Measurements from ENCODE around the gene JUND. TPM values are rescaled to one million over a fixed set of nuclear protein-coding genes. Genes with fewer than 3 reads are reported as not detected.

The JUND gene
- polyA plus RNA-seq, 1 of the 3 experiments (the other 2 are of a cell fraction): 115 TPM

DNA sequence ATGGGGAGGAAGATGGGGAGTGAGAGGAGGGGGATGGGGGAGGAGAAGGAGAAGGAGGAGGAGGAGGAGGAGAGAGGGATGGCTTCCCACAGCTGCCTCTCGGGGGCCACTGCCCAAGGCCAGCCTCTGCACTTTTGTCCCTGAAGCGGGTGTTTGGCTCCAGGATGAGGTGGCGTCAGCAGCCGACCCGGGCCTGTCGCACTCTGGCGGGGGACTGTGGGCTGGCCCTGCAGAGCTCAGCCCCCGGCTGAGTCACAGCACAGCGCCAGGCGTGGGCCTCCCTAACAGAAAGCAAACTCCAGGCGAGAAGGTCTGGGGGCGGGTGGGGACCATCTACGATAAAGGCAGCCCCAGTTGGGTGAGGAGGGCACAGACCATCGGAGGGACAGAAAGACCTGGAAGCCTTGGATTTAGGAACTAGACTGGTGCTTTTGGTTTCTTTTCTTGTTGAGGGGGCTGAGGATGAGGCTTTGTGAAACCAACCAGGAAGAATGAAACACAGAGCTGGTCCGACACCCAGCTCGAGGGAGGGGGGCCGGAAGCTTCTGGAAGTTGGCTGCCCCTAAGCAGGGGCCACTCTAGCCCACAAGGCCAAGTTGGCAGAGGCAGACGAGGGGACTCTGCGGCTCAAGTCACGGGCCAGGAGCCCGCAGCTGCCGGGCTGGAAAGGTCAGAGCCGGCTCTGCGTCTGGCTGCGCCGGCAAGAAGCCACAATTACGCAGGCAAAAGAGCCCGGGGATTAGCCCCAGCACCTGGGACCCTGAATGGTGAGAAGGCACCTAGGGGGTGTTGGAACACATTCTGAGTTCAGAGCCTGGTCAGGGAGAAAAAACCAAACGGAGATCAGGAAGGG lies 23.3 kb upstream of the JUND start (continued):
- TF ChIP-seq RCOR1 (IDR thresholded peaks at IDR 0.05; ENCODE audit: low read length): 0 out of 2 replicates have a peak, but pooled peaks have one; percentile 6
- TF ChIP-seq, protein P1, sequence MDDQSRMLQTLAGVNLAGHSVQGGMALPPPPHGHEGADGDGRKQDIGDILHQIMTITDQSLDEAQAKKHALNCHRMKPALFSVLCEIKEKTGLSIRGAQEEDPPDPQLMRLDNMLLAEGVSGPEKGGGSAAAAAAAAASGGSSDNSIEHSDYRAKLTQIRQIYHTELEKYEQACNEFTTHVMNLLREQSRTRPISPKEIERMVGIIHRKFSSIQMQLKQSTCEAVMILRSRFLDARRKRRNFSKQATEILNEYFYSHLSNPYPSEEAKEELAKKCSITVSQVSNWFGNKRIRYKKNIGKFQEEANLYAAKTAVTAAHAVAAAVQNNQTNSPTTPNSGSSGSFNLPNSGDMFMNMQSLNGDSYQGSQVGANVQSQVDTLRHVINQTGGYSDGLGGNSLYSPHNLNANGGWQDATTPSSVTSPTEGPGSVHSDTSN (IDR thresholded peaks at IDR 0.05): no peak
- TF ChIP-seq TAF1 (IDR thresholded peaks at IDR 0.05; ENCODE audit: borderline replicate concordance, low read depth, low read length): peak; percentile 36
- peak; percentile 52; the same call in 1 of the 2 replicates for TF ChIP-seq TCF12 (IDR thresholded peaks at IDR 0.05)
- TF ChIP-seq ELF1 (IDR thresholded peaks at IDR 0.05): peak; percentile 57; the same call in 1 of the 2 replicates
- TF ChIP-seq RXRA (IDR thresholded peaks at IDR 0.05; ENCODE audit: borderline replicate concordance, low read depth): no peak
- TF ChIP-seq, protein P2, sequence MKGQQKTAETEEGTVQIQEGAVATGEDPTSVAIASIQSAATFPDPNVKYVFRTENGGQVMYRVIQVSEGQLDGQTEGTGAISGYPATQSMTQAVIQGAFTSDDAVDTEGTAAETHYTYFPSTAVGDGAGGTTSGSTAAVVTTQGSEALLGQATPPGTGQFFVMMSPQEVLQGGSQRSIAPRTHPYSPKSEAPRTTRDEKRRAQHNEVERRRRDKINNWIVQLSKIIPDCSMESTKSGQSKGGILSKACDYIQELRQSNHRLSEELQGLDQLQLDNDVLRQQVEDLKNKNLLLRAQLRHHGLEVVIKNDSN (IDR thresholded peaks at IDR 0.05; ENCODE audit: borderline replicate concordance, low read depth): no peak
- TF ChIP-seq, protein P3, sequence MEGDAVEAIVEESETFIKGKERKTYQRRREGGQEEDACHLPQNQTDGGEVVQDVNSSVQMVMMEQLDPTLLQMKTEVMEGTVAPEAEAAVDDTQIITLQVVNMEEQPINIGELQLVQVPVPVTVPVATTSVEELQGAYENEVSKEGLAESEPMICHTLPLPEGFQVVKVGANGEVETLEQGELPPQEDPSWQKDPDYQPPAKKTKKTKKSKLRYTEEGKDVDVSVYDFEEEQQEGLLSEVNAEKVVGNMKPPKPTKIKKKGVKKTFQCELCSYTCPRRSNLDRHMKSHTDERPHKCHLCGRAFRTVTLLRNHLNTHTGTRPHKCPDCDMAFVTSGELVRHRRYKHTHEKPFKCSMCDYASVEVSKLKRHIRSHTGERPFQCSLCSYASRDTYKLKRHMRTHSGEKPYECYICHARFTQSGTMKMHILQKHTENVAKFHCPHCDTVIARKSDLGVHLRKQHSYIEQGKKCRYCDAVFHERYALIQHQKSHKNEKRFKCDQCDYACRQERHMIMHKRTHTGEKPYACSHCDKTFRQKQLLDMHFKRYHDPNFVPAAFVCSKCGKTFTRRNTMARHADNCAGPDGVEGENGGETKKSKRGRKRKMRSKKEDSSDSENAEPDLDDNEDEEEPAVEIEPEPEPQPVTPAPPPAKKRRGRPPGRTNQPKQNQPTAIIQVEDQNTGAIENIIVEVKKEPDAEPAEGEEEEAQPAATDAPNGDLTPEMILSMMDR (IDR thresholded peaks at IDR 0.05): no peak

DNA sequence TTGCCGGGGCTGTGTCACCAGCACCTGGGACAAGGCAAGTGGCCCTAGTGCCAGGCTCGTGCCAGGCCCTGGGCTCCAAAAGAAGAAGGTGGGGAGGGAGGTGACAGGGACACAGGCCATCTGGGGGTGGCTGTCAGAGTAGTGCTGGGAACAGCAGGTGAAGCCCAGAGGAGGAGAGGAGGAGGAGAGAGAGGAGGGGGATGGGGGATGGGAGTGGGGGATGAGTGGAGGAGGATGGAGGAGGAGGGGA lies 22.7 kb upstream of the JUND start:
- ChIA-PET CTCF (interaction anchor here (1.0 to 5.1 kb wide), 6 partner anchors 12 to 45 kb away, joined by 3 to 69 read pairs (median 5); partner anchors contain the start of genes JUND and LSM4), POLR2A (interaction anchor here (1.8 to 2.9 kb wide), 4 partner anchors 12 to 114 kb away, joined by 4 to 50 read pairs (median 22); partner anchors contain the start of genes JUND, LSM4 and SSBP4)
- peak overlapping the region; percentile 97 to 98 for H3K27ac ChIP-seq (ENCODE audit: low read depth in 2 of 2, low read length in 1 of 2)
- peak overlapping the region; percentile 84; the same call in 1 of the 2 replicates for H2AFZ ChIP-seq (ENCODE audit: low read depth)
- no peaks in the 10 kb centered on the region for H3K9me3 ChIP-seq
- 29% methylated on average over 2 of the region's 2 CpGs for WGBS (ENCODE audit: low lambda C conversion rate)
- H3F3A ChIP-seq (replicated peaks; ENCODE audit: insufficient read depth): peaks cover 26% of the 10 kb centered on the region
- TF ChIP-seq, protein P1 (IDR thresholded peaks at IDR 0.05): no peak
- TF ChIP-seq, protein P4, sequence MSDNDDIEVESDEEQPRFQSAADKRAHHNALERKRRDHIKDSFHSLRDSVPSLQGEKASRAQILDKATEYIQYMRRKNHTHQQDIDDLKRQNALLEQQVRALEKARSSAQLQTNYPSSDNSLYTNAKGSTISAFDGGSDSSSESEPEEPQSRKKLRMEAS (IDR thresholded peaks at IDR 0.05; ENCODE audit: low read depth): no peak
- TF ChIP-seq SMC3 (IDR thresholded peaks at IDR 0.05; ENCODE audit: low read depth, low read length) (no peak), MXI1 (IDR thresholded peaks at IDR 0.05; ENCODE audit: low read depth, low read length) (0 out of 2 replicates have a peak, but pooled peaks have one; percentile 8)
- H3K27me3 ChIP-seq (ENCODE audit: insufficient read depth): no peaks in the 10 kb centered on the region
- H4K20me1 ChIP-seq (ENCODE audit: insufficient read depth): no peaks in the 10 kb centered on the region
- H3K4me3 ChIP-seq (ENCODE audit: low read depth in 2 of 2, low read length in 1 of 2): peak overlapping the region in 1 of 2 experiments; percentile 60; a peak in 2 of 4 replicates
- no peaks in the 10 kb centered on the region for H3K79me2 ChIP-seq (ENCODE audit: insufficient read depth)
- DNase-seq: no peak
- peaks cover 0 to 26% of the 10 kb centered on the region in 2 experiments for H3K36me3 ChIP-seq (replicated peaks in 1 of 2; ENCODE audit: control insufficient read depth in 1 of 2, insufficient read depth in 2 of 2, low read length in 1 of 2)
- H3K9ac ChIP-seq: peak overlapping the region; percentile 90
- peak overlapping the region; percentile 97 for H3K4me2 ChIP-seq
- H3K4me1 ChIP-seq (ENCODE audit: control insufficient read depth in 1 of 2, insufficient read depth in 2 of 2, low read depth in 1 of 2, low read length in 1 of 2): peaks cover 23% of the 10 kb centered on the region in 2 experiments; a peak in 3 of 4 replicates
- H3K9me2 ChIP-seq: no peaks in the 10 kb centered on the region
